Neural progenitor cell (in vitro differentiated cells): ENCODE results near the gene TMEM229A. TPM values are rescaled to one million over a fixed set of nuclear protein-coding genes. Genes with fewer than 3 reads are reported as not detected.
"Not testable (repeated sequence)": the region's sequence is repeated elsewhere in the genome, so short reads cannot be mapped to it uniquely, and the experiment has no call there.

Experiments
- DNase-seq: peaks from one replicate; pipeline ENCODE4 v3.0.0-alpha.2; 2016; ENCODE audit warnings: low spot score
- H2AFZ ChIP-seq: fragments of 200-600 bp; sonication (generic); replicated peaks from 2 replicates; pipeline ENCODE4 v1.6.1; 2016; ENCODE audit warnings: antibody characterized with exemption
- H3F3A ChIP-seq: fragments of 200-600 bp; sonication (generic); 2 replicates; pipeline ENCODE4 v1.6.1; 2016; ENCODE audit warnings: antibody characterized with exemption, low read depth
- H3K27ac ChIP-seq: fragments of 200-600 bp; sonication (generic); 2 replicates; pipeline ENCODE4 v1.5.1; 2016; ENCODE audit warnings: mild to moderate bottlenecking
- H3K27me3 ChIP-seq: fragments of 200-600 bp; sonication (generic); 2 replicates; pipeline ENCODE4 v1.6.1; 2016; ENCODE audit warnings: mild to moderate bottlenecking, moderate library complexity
- H3K36me3 ChIP-seq: fragments of 200-600 bp; sonication (generic); 2 replicates; pipeline ENCODE4 v1.5.1; 2016
- H3K4me1 ChIP-seq: fragments of 200-600 bp; sonication (generic); 2 replicates; pipeline ENCODE4 v1.6.1; 2016; ENCODE audit warnings: mixed run types
- H3K4me2 ChIP-seq: fragments of 200-600 bp; sonication (generic); 2 replicates; pipeline ENCODE4 v1.6.1; 2016
- H3K4me3 ChIP-seq: fragments of 200-600 bp; sonication (generic); 2 replicates; pipeline ENCODE4 v1.5.1; 2016
- H3K79me2 ChIP-seq: fragments of 200-600 bp; sonication (generic); 2 replicates; pipeline ENCODE4 v1.6.1; 2016; ENCODE audit warnings: low read depth
- H3K9ac ChIP-seq: fragments of 200-600 bp; sonication (generic); 2 replicates; pipeline ENCODE4 v1.6.1; 2016
- H3K9me3 ChIP-seq: fragments of 200-600 bp; sonication (generic); 2 replicates; pipeline ENCODE4 v1.5.1; 2016; ENCODE audit warnings: low read depth
- H4K20me1 ChIP-seq: fragments of 200-600 bp; sonication (generic); 2 replicates; pipeline ENCODE4 v1.6.1; 2016; ENCODE audit warnings: low read depth
- H3K27ac Mint-ChIP-seq: 3 replicates; pipeline ENCODE4 v1.8.0; 2021; ENCODE audit warnings: mixed read lengths
- H3K27me3 Mint-ChIP-seq: 2 replicates; pipeline ENCODE4 v1.8.0; 2022; ENCODE audit warnings: low read depth, mild to moderate bottlenecking, inconsistent platforms, moderate library complexity, mixed read lengths; ENCODE audit not compliant: insufficient read depth
- H3K36me3 Mint-ChIP-seq: 3 replicates; pipeline ENCODE4 v1.8.0; 2021; ENCODE audit warnings: mixed read lengths
- H3K4me1 Mint-ChIP-seq: 3 replicates; pipeline ENCODE4 v1.8.0; 2021; ENCODE audit warnings: mixed read lengths
- H3K4me3 Mint-ChIP-seq: 3 replicates; pipeline ENCODE4 v1.8.0; 2021; ENCODE audit warnings: mild to moderate bottlenecking, moderate library complexity, mixed read lengths
- H3K9me3 Mint-ChIP-seq: 3 replicates; pipeline ENCODE4 v1.8.0; 2020; ENCODE audit warnings: mixed read lengths
- CTCF ChIP-seq: fragments of 200-600 bp; sonication (generic); IDR thresholded peaks from 2 replicates; pipeline ENCODE4 v1.5.1; 2017; ENCODE audit warnings: antibody characterized with exemption, mild to moderate bottlenecking
- EZH2 ChIP-seq: fragments of 200-600 bp; sonication (generic); IDR thresholded peaks from 2 replicates; pipeline ENCODE4 v1.6.1; 2017; ENCODE audit warnings: antibody characterized with exemption, mild to moderate bottlenecking, moderate library complexity
- EZH2phosphoT487 ChIP-seq: fragments of 200-600 bp; sonication (generic); IDR thresholded peaks from 2 replicates; pipeline ENCODE4 v1.6.1; 2017; ENCODE audit warnings: antibody characterized with exemption
- total RNA-seq: library from RNA; depleted of rRNA; stranded (reverse); fragments of >200 nt; gene quantifications from 2 replicates; pipeline ENCODE4 v1.2.3, GENCODE V29; 2015; ENCODE audit warnings: low replicate concordance

Gene TMEM229A
- total RNA-seq, 1 donor from 2014 or later: not detected

- Histone ChIP-seq H3K4me1 (peaks cover 4% of the 10 kb centered on the region), H3K36me3 (no peaks in the 10 kb centered on the region), H3K9me3 (no peaks in the 10 kb centered on the region), H2AFZ (no peak overlapping the region), H3K9ac (no peak overlapping the region), H3K79me2 (no peaks in the 10 kb centered on the region), H3K4me3 (no peak overlapping the region), H3K4me2 (no peak overlapping the region), H4K20me1 (no peaks in the 10 kb centered on the region), H3K27me3 (no peaks in the 10 kb centered on the region), H3F3A (no peaks in the 10 kb centered on the region), H3K27ac (no peak overlapping the region)
- Mint-ChIP-seq H3K27ac (no peak overlapping the region), H3K9me3 (no peaks in the 10 kb centered on the region), H3K4me1 (peaks cover 8% of the 10 kb centered on the region), H3K4me3 (no peak overlapping the region), H3K36me3 (no peaks in the 10 kb centered on the region), H3K27me3 (no peaks in the 10 kb centered on the region)
- DNase-seq: no peak
- no peak for TF ChIP-seq EZH2
- no peak for TF ChIP-seq CTCF
- TF ChIP-seq EZH2phosphoT487: no peak
Measured at GRCh38 chr7:124009321-124009720, 23.5 kb downstream of the TMEM229A start.

DNA sequence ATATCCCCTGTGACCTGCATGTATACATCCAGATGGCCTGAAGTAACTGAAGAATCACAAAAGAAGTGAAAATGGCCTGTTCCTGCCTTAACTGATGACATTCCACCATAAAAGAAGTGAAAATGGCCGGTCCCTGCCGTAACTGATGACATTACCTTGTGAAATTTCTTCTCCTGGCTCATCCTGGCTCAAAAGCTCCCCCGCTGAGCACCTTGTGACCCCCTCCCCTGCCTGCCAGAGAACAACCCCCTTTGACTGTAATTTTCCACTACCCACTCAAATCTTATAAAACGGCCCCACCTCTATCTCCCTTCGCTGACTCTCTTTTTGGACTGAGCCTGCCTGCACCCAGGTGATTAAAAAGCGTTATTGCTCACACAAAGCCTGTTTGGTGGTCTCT, 24.6 kb downstream of the TMEM229A start:
- H3F3A ChIP-seq, H3K4me3 ChIP-seq, H3K9ac ChIP-seq, H4K20me1 ChIP-seq, H3K27ac Mint-ChIP-seq, H2AFZ ChIP-seq, H3K36me3 Mint-ChIP-seq, H3K4me1 Mint-ChIP-seq, H3K9me3 Mint-ChIP-seq, H3K36me3 ChIP-seq, DNase-seq, H3K27ac ChIP-seq, H3K27me3 ChIP-seq, H3K4me2 ChIP-seq, H3K79me2 ChIP-seq, H3K27me3 Mint-ChIP-seq, H3K9me3 ChIP-seq, H3K4me1 ChIP-seq, H3K4me3 Mint-ChIP-seq: not testable (repeated sequence)

DNA sequence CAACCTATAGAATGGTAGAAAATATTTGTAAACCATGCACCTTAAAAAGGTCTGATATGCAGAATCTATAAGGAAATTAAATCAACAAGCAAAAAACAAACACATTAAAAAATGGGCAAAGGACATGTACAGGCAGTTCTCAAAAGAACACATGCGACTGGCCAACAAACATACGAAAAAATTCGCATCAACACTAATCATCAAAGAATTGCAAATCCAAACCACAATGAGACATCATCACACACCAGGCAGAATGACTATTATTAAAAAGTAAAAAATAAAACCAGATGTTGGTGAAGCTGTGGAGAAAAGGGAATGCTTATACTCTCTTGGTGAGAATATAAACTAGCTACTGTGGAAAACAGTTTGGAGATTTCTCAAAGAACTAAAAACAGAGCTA, 33.2 kb downstream of the TMEM229A start:
- TF ChIP-seq EZH2phosphoT487 (no peak), EZH2 (no peak), CTCF (no peak)
- no peaks in the 10 kb centered on the region for H3K9me3 ChIP-seq
- no peak overlapping the region for H2AFZ ChIP-seq
- Mint-ChIP-seq H3K4me3 (no peak overlapping the region), H3K36me3 (no peaks in the 10 kb centered on the region), H3K4me1 (peaks cover 12% of the 10 kb centered on the region), H3K27ac (no peak overlapping the region), H3K9me3 (peaks cover 27% of the 10 kb centered on the region), H3K27me3 (no peaks in the 10 kb centered on the region)
- no peaks in the 10 kb centered on the region for H4K20me1 ChIP-seq
- DNase-seq: no peak
- no peaks in the 10 kb centered on the region for H3K36me3 ChIP-seq
- H3K79me2 ChIP-seq: no peaks in the 10 kb centered on the region
- no peak overlapping the region for H3K9ac ChIP-seq
- no peak overlapping the region for H3K4me3 ChIP-seq
- no peaks in the 10 kb centered on the region for H3K27me3 ChIP-seq
- H3K4me2 ChIP-seq: no peak overlapping the region
- H3K4me1 ChIP-seq: peaks cover 9% of the 10 kb centered on the region
- no peak overlapping the region for H3K27ac ChIP-seq
- peaks cover 9% of the 10 kb centered on the region for H3F3A ChIP-seq

DNA sequence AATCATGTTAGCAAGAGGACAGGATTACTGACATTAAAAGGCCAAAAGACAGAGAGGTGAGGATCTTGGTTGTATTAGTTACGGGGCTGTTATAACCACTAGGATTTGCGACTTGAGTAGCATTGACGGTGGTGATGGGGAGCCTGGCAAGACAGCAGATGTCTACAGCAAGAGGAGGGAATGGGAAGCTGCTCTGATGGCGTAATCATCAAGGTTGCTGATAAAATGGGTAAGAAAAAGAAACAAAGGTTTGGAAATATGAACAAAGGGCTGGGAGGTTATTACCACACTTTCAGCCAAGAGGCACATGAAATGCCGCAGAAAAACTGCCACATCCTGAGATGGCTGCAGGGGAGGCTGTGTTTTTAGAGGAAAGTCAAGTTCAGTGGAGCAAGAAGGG, 33.9 kb downstream of the TMEM229A start:
- no peak for DNase-seq
- no peak overlapping the region for H3K9ac ChIP-seq
- H3K27me3 ChIP-seq: no peaks in the 10 kb centered on the region
- peaks cover 17% of the 10 kb centered on the region for H3F3A ChIP-seq
- H3K4me2 ChIP-seq: no peak overlapping the region
- no peak overlapping the region for H2AFZ ChIP-seq
- H3K4me3 ChIP-seq: no peak overlapping the region
- no peak for TF ChIP-seq EZH2phosphoT487
- no peak for TF ChIP-seq CTCF
- no peak for TF ChIP-seq EZH2
- Mint-ChIP-seq H3K4me3 (no peak overlapping the region), H3K9me3 (peaks cover 27% of the 10 kb centered on the region), H3K4me1 (peaks cover 19% of the 10 kb centered on the region), H3K36me3 (no peaks in the 10 kb centered on the region), H3K27me3 (no peaks in the 10 kb centered on the region), H3K27ac (no peak overlapping the region)
- no peaks in the 10 kb centered on the region for H3K79me2 ChIP-seq
- no peak overlapping the region for H3K27ac ChIP-seq
- no peaks in the 10 kb centered on the region for H3K9me3 ChIP-seq
- H3K4me1 ChIP-seq: peaks cover 17% of the 10 kb centered on the region
- H3K36me3 ChIP-seq: no peaks in the 10 kb centered on the region
- no peaks in the 10 kb centered on the region for H4K20me1 ChIP-seq
